IMR-90 (cell line): ENCODE data around the gene SNRPF. TPM values are rescaled to one million over a fixed set of nuclear protein-coding genes. Genes with fewer than 3 reads are reported as not detected.

Experiments used
- ATAC-seq: fragments of 200-7000 bp; cut with Tn5 transposase; 2 replicates; pipeline ENCODE4 v1.9.1; 2020; ENCODE audit warnings: low read depth, mild to moderate bottlenecking, moderate library complexity
- BruUV-seq: library from RNA; stranded (reverse); fragments of 400-500 nt; replicated peaks from 2 replicates; lab custom pipeline; 2021; lab: Mats Ljungman, UMichigan
- CTCF ChIA-PET: fragments of 300-600 bp; formaldehyde crosslinking; extraction: SDS; loops from one replicate; lab custom pipeline; 2021; ENCODE audit warnings: antibody characterized with exemption; lab: Yijun Ruan, JAX
- POLR2A ChIA-PET: fragments of 300-600 bp; sonication (Branson Sonifier 250); formaldehyde crosslinking; loops from one replicate; lab custom pipeline; 2022; ENCODE audit warnings: antibody characterized with exemption; ENCODE audit not compliant: unreplicated experiment; lab: Charles Lee
- DNase-seq: peaks from one replicate; pipeline ENCODE4 v3.0.0; 2013
- H2AFZ ChIP-seq: replicated peaks from 2 replicates; pipeline ENCODE3; 2013; ENCODE audit warnings: low read length, mild to moderate bottlenecking; ENCODE audit not compliant: poor library complexity
- H2AK5ac ChIP-seq: 2 replicates; pipeline ENCODE4 v1.6.1; 2013; ENCODE audit warnings: low read depth, low read length, inconsistent platforms
- H2AK9ac ChIP-seq: replicated peaks from 2 replicates; pipeline ENCODE3; 2013; ENCODE audit warnings: mild to moderate bottlenecking, low read depth, low read length, moderate library complexity; ENCODE audit not compliant: poor library complexity
- H2BK120ac ChIP-seq: 2 replicates; pipeline ENCODE4 v1.6.1; 2013; ENCODE audit warnings: low read depth, low read length, inconsistent platforms
- H2BK15ac ChIP-seq: 3 replicates; pipeline ENCODE4 v1.6.1; 2013; ENCODE audit warnings: low read depth, low read length, inconsistent platforms
- H2BK20ac ChIP-seq: 2 replicates; pipeline ENCODE4 v1.6.1; 2013; ENCODE audit warnings: low read depth, mild to moderate bottlenecking, inconsistent platforms, low read length, moderate library complexity
- H2BK5ac ChIP-seq: 2 replicates; pipeline ENCODE4 v1.6.1; 2013; ENCODE audit warnings: mild to moderate bottlenecking, low read depth, low read length, inconsistent platforms; ENCODE audit not compliant: poor library complexity, severe bottlenecking
- H3K14ac ChIP-seq: replicated peaks from 2 replicates; pipeline ENCODE4 v1.6.1; 2013; ENCODE audit warnings: low read depth, low read length, inconsistent platforms
- H3K18ac ChIP-seq: 2 replicates; pipeline ENCODE4 v1.6.1; 2013; ENCODE audit warnings: low read depth, low read length, control low read depth
- H3K23ac ChIP-seq: 2 replicates; pipeline ENCODE4 v1.6.1; 2013; ENCODE audit warnings: low read depth, low read length, inconsistent platforms
- H3K27ac ChIP-seq: 2 replicates; pipeline ENCODE4 v1.5.1; 2013; ENCODE audit warnings: mild to moderate bottlenecking, control low read depth, low read length; ENCODE audit not compliant: insufficient read depth
- H3K27me3 ChIP-seq: 2 replicates; pipeline ENCODE4 v1.6.1; 2013; ENCODE audit warnings: low read length; ENCODE audit not compliant: control insufficient read depth, insufficient read depth
- H3K36me3 ChIP-seq: 2 replicates; pipeline ENCODE4 v1.6.1; 2013; ENCODE audit warnings: low read length, mixed read lengths; ENCODE audit not compliant: control insufficient read depth, insufficient read depth
- H3K4ac ChIP-seq: 2 replicates; pipeline ENCODE4 v1.6.1; 2013; ENCODE audit warnings: low read depth, low read length, inconsistent platforms
- H3K4me1 ChIP-seq: 2 replicates; pipeline ENCODE4 v1.6.1; 2013; ENCODE audit warnings: low read length, mixed read lengths; ENCODE audit not compliant: control insufficient read depth, insufficient read depth
- H3K4me2 ChIP-seq: 2 replicates; pipeline ENCODE4 v1.6.1; 2013; ENCODE audit warnings: low read depth, mild to moderate bottlenecking, control low read depth, low read length, moderate library complexity
- H3K4me3 ChIP-seq: 2 replicates; pipeline ENCODE4 v1.5.1; 2013; ENCODE audit warnings: low read depth, mild to moderate bottlenecking, control low read depth, low read length, moderate library complexity; ENCODE audit not compliant: insufficient read depth
- H3K56ac ChIP-seq: 2 replicates; pipeline ENCODE4 v1.6.1; 2013; ENCODE audit warnings: low read length, inconsistent platforms; ENCODE audit not compliant: insufficient read depth; ENCODE audit errors: extremely low read depth
- H3K79me1 ChIP-seq, 2 experiments: 2 replicates each; pipeline ENCODE4 v1.6.1; 2013; ENCODE audit warnings: low read length in 2 of 2, inconsistent platforms in 1 of 2, low read depth in 1 of 2
- H3K9ac ChIP-seq: 2 replicates; pipeline ENCODE4 v1.6.1; 2013; ENCODE audit warnings: low read depth, low read length, control low read depth
- H3K9me1 ChIP-seq: 2 replicates; pipeline ENCODE4 v1.6.1; 2013; ENCODE audit warnings: low read length, inconsistent platforms; ENCODE audit not compliant: insufficient read depth
- H3K9me3 ChIP-seq: 2 replicates; pipeline ENCODE4 v1.6.1; 2013; ENCODE audit warnings: low read length; ENCODE audit not compliant: control insufficient read depth, insufficient read depth
- H4K20me1 ChIP-seq: 2 replicates; pipeline ENCODE4 v1.6.1; 2013; ENCODE audit warnings: low read length, inconsistent platforms; ENCODE audit not compliant: insufficient read depth
- H4K5ac ChIP-seq: 2 replicates; pipeline ENCODE4 v1.6.1; 2013; ENCODE audit warnings: mild to moderate bottlenecking, low read depth, low read length, control low read depth
- H4K8ac ChIP-seq, 2 experiments: 2 replicates each; pipeline ENCODE4 v1.6.1; 2013; ENCODE audit warnings: low read depth in 2 of 2, low read length in 2 of 2, control low read depth in 1 of 2, inconsistent platforms in 1 of 2
- H4K91ac ChIP-seq: 2 replicates; pipeline ENCODE4 v1.6.1; 2013; ENCODE audit warnings: low read depth, low read length, inconsistent platforms; ENCODE audit not compliant: insufficient read depth
- BHLHE40 ChIP-seq: fragments of 150-350 bp; IDR thresholded peaks from 2 replicates; pipeline ENCODE4 v1.6.1; 2016; ENCODE audit warnings: mild to moderate bottlenecking, low read depth, low read length
- CEBPB ChIP-seq: IDR thresholded peaks from 2 replicates; pipeline ENCODE4 v1.6.1; 2012; ENCODE audit warnings: low read depth, low read length, improper control_type of control experiment
- CHD1 ChIP-seq: IDR thresholded peaks from 2 replicates; pipeline ENCODE4 v1.6.1; 2012; ENCODE audit warnings: low read depth, low read length, improper control_type of control experiment
- CTCF ChIP-seq: conservative IDR thresholded peaks from 2 replicates; pipeline ENCODE4 v1.5.1; 2012; ENCODE audit warnings: mild to moderate bottlenecking, low read depth, low read length, improper control_type of control experiment
- ELK1 ChIP-seq: fragments of 150-350 bp; IDR thresholded peaks from 2 replicates; pipeline ENCODE4 v1.6.1; 2016; ENCODE audit warnings: low read depth, mild to moderate bottlenecking, low read length, moderate library complexity, borderline replicate concordance
- FOS ChIP-seq: fragments of 150-350 bp; IDR thresholded peaks from 2 replicates; pipeline ENCODE4 v1.6.1; 2016; ENCODE audit warnings: low read depth, low read length
- MAFK ChIP-seq: IDR thresholded peaks from 2 replicates; pipeline ENCODE4 v1.6.1; 2012; ENCODE audit warnings: low read depth, low read length, improper control_type of control experiment
- MAZ ChIP-seq: IDR thresholded peaks from 2 replicates; pipeline ENCODE4 v1.6.1; 2012; ENCODE audit warnings: low read depth, mild to moderate bottlenecking, low read length, improper control_type of control experiment, moderate library complexity, borderline replicate concordance
- MXI1 ChIP-seq: IDR thresholded peaks from 2 replicates; pipeline ENCODE4 v1.6.1; 2012; ENCODE audit warnings: low read depth, mild to moderate bottlenecking, low read length, moderate library complexity, borderline replicate concordance
- NFE2L2 ChIP-seq: fragments of 150-350 bp; IDR thresholded peaks from 2 replicates; pipeline ENCODE4 v1.6.1; 2016; ENCODE audit warnings: low read depth, mild to moderate bottlenecking, low read length
- POLR2A ChIP-seq: IDR thresholded peaks from 2 replicates; pipeline ENCODE4 v1.6.1; 2012; ENCODE audit warnings: mild to moderate bottlenecking, low read depth, low read length
- RAD21 ChIP-seq: IDR thresholded peaks from 2 replicates; pipeline ENCODE4 v1.6.1; 2012; ENCODE audit warnings: low read length, improper control_type of control experiment
- RCOR1 ChIP-seq: IDR thresholded peaks from 2 replicates; pipeline ENCODE4 v1.6.1; 2012; ENCODE audit warnings: mild to moderate bottlenecking, low read length, improper control_type of control experiment; ENCODE audit not compliant: insufficient replicate concordance
- RFX5 ChIP-seq: IDR thresholded peaks from 2 replicates; pipeline ENCODE4 v1.8.0; 2012; ENCODE audit warnings: low read depth, mild to moderate bottlenecking, low read length, moderate library complexity
- SMC3 ChIP-seq: fragments of 150-350 bp; IDR thresholded peaks from 2 replicates; pipeline ENCODE4 v1.6.1; 2016; ENCODE audit warnings: low read depth, mild to moderate bottlenecking, antibody characterized with exemption, low read length, moderate library complexity
- USF2 ChIP-seq: fragments of 150-350 bp; IDR thresholded peaks from 2 replicates; pipeline ENCODE4 v1.6.1; 2017; ENCODE audit warnings: mild to moderate bottlenecking, antibody characterized with exemption, low read length, low read depth
- WGBS, 2 experiments: methylation state at CpG; one replicate each; pipeline versions ENCODE4 v1.1.5 to v1.1.7; 2013; ENCODE audit warnings: missing lambda C conversion rate in 2 of 2; ENCODE audit not compliant: insufficient read length in 1 of 2; ENCODE audit errors: extremely low coverage in 2 of 2; 5-methylcytosine and 5-hydroxymethylcytosine counted together
- dilution Hi-C: fragments of 300-500 bp; cut with HindIII; formaldehyde crosslinking; loops from one replicate; pipeline ENCODE4 v1.14.3; 2018; ENCODE audit warnings: low sequenced_read_pairs; ENCODE audit not compliant: unreplicated experiment
- in situ Hi-C: fragments of 300-500 bp; cut with MboI; formaldehyde crosslinking; loops from 3 replicates; pipeline ENCODE4 v1.14.3; 2019; ENCODE audit warnings: low sequenced_read_pairs, inconsistent platforms, mixed read lengths
- intact Hi-C: fragments of 100-400 bp; cut with micrococcal nuclease; formaldehyde crosslinking; loops from 2 replicates; pipeline ENCODE4 v1.10.0; 2022
- polyA plus RNA-seq, 3 experiments: library from polyadenylated mRNA; depleted of rRNA; stranded (reverse); fragments of >200 nt; gene quantifications; 2 replicates each; pipeline ENCODE4 v1.2.3, GENCODE V29; 2012; ENCODE audit warnings: low replicate concordance in 1 of 3
- total RNA-seq: library from RNA; depleted of rRNA; stranded (reverse); fragments of >200 nt; gene quantifications from 2 replicates; pipeline ENCODE4 v1.2.3, GENCODE V29; 2012

The SNRPF gene
- total and polyA plus RNA-seq, 2 of the 4 experiments (the other 2 are of a cell fraction): 5.0 to 27.9 TPM

- intact Hi-C loops (no loop called here), dilution Hi-C loops (no loop called here), in situ Hi-C loops (no loop called here)
- no peak overlapping the region for H2AK9ac ChIP-seq
- no peak overlapping the region for H3K4me2 ChIP-seq
- ChIA-PET POLR2A (no interaction called here), CTCF (interaction anchor here (0.6 kb wide), 1 partner anchor 532 kb away, joined by 3 read pairs; no protein-coding TSS in a partner anchor)
- H4K91ac ChIP-seq: no peak overlapping the region
- no peak overlapping the region for H2BK5ac ChIP-seq
- WGBS, 2 experiments: no CpG with 5 or more reads among the region's 3 CpGs
- no peak for DNase-seq
- H3K56ac ChIP-seq: no peak overlapping the region
- no peak overlapping the region for H2BK120ac ChIP-seq
- BruUV-seq: no TSS peak
- H4K8ac ChIP-seq: no peak overlapping the region
- H2AK5ac ChIP-seq: no peak overlapping the region
- no peaks in the 10 kb centered on the region for H3K79me1 ChIP-seq
- H3K4me1 ChIP-seq: no peaks in the 10 kb centered on the region
- H3K9me1 ChIP-seq: no peaks in the 10 kb centered on the region
- no peak overlapping the region for H2AFZ ChIP-seq
- H3K18ac ChIP-seq: no peak overlapping the region
- H2BK15ac ChIP-seq: no peak overlapping the region
- H3K4ac ChIP-seq: no peak overlapping the region
- no peaks in the 10 kb centered on the region for H3K36me3 ChIP-seq
- H3K4me3 ChIP-seq: no peak overlapping the region
- ATAC-seq: no peak
- TF ChIP-seq RCOR1 (no peak), SMC3 (no peak), MAFK (no peak), CTCF (no peak), RFX5 (no peak), USF2 (no peak), ELK1 (no peak), BHLHE40 (no peak), NFE2L2 (no peak), CEBPB (no peak), RAD21 (no peak), MXI1 (no peak), MAZ (no peak), POLR2A (no peak), CHD1 (no peak), FOS (no peak)
- H3K9ac ChIP-seq: no peak overlapping the region
- no peak overlapping the region for H4K5ac ChIP-seq
- H3K27me3 ChIP-seq: peaks cover 5% of the 10 kb centered on the region
- no peaks in the 10 kb centered on the region for H4K20me1 ChIP-seq
- H3K23ac ChIP-seq: no peak overlapping the region
- no peak overlapping the region for H3K14ac ChIP-seq
- no peak overlapping the region for H3K27ac ChIP-seq
- H2BK20ac ChIP-seq: no peak overlapping the region
- H3K9me3 ChIP-seq: no peaks in the 10 kb centered on the region
These were observed 26.2 kb downstream of the SNRPF start for GRCh38 chr12:95884998-95885397.
